Upper lobe of right lung (tissue), 1 donor: ENCODE results near the gene ANO10. TPM values are rescaled to one million over a fixed set of nuclear protein-coding genes. Genes with fewer than 3 reads are reported as not detected.

Experiments
- ATAC-seq: fragments of 200-7000 bp; cut with Tn5 transposase; one replicate; pipeline ENCODE4 v1.9.1; 2020; ENCODE audit warnings: mild to moderate bottlenecking, moderate library complexity
- DNase-seq: peaks from one replicate; pipeline ENCODE4 v3.0.0-alpha.2; 2020
- H3K27ac ChIP-seq: fragments of 200-600 bp; one replicate; pipeline ENCODE4 v1.8.0; 2022
- H3K27me3 ChIP-seq: fragments of 200-600 bp; one replicate; pipeline ENCODE4 v1.8.0; 2022; ENCODE audit warnings: mild to moderate bottlenecking
- H3K36me3 ChIP-seq: fragments of 200-600 bp; one replicate; pipeline ENCODE4 v1.8.0; 2022
- H3K4me1 ChIP-seq: fragments of 200-600 bp; one replicate; pipeline ENCODE4 v1.8.0; 2022
- H3K4me3 ChIP-seq: fragments of 200-600 bp; one replicate; pipeline ENCODE4 v1.8.0; 2022; ENCODE audit warnings: mild to moderate bottlenecking
- H3K9me3 ChIP-seq: fragments of 200-600 bp; one replicate; pipeline ENCODE4 v1.8.0; 2022
- intact Hi-C: fragments of 100-400 bp; cut with DNase I; formaldehyde crosslinking; loops from one replicate; pipeline ENCODE4 v1.11.0; 2022
- total RNA-seq: library from RNA; stranded (reverse); fragmentation: NEBNext Ultra II Directional; extraction: Animal tissue kit (Norgen Biotek cat#: 25700); gene quantifications from one replicate; pipeline ENCODE4 v1.2.1, GENCODE V29; 2021
- TF ChIP-seq, protein P1 (sequence below): fragments of 200-600 bp; IDR thresholded peaks from one replicate; pipeline ENCODE4 v1.8.0; 2022; ENCODE audit warnings: antibody characterized with exemption
- donor health status: DM: no; HTN: yes; CAD: no; lungs with severe emphysema.

The ANO10 gene
- total RNA-seq, 1 donor from 2014 or later, result 30.6 TPM

GRCh38 chr3:43348852-43349574 is 272.8 kb downstream of the ANO10 start:
- H3K4me1 ChIP-seq, result no peaks in the 10 kb centered on the region
- intact Hi-C loops, result no loop called here

DNA sequence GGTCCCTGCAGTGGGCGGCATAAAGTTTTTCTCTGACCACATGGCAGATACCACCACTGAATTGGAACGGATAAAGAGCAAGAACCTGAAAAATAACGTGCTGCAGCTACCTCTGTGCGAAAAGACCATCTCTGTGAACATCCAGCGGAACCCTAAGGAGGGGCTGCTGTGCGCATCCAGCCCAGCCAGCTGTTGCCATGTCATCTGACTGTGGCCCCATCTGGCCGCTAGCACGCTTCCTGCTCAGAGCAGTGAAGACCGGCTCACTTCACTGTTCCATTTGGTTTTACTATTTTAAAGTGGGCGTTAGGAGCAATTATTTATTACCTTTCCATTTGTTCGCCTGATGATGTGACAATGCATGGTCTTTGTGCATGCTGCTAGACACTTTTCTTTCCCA is 273.5 kb downstream of the ANO10 start:
- no peaks in the 10 kb centered on the region for H3K27me3 ChIP-seq
- intact Hi-C loops, result no loop called here
- no peak overlapping the region for H3K27ac ChIP-seq
- H3K9me3 ChIP-seq, result no peaks in the 10 kb centered on the region
- no peak overlapping the region for H3K4me3 ChIP-seq
- ATAC-seq, result no peak
- DNase-seq, result no peak
- TF ChIP-seq, protein P1, sequence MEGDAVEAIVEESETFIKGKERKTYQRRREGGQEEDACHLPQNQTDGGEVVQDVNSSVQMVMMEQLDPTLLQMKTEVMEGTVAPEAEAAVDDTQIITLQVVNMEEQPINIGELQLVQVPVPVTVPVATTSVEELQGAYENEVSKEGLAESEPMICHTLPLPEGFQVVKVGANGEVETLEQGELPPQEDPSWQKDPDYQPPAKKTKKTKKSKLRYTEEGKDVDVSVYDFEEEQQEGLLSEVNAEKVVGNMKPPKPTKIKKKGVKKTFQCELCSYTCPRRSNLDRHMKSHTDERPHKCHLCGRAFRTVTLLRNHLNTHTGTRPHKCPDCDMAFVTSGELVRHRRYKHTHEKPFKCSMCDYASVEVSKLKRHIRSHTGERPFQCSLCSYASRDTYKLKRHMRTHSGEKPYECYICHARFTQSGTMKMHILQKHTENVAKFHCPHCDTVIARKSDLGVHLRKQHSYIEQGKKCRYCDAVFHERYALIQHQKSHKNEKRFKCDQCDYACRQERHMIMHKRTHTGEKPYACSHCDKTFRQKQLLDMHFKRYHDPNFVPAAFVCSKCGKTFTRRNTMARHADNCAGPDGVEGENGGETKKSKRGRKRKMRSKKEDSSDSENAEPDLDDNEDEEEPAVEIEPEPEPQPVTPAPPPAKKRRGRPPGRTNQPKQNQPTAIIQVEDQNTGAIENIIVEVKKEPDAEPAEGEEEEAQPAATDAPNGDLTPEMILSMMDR, result no peak
- peaks cover 62% of the 10 kb centered on the region for H3K36me3 ChIP-seq
- no peaks in the 10 kb centered on the region for H3K4me1 ChIP-seq

More at GRCh38 chr3:43348852-43349574, 272.8 kb downstream of the ANO10 start:
- TF ChIP-seq, protein P1, result no peak
- DNase-seq (no peak), ATAC-seq (no peak)
- no peaks in the 10 kb centered on the region for H3K27me3 ChIP-seq
- no peak overlapping the region for H3K27ac ChIP-seq
- no peaks in the 10 kb centered on the region for H3K9me3 ChIP-seq
- H3K36me3 ChIP-seq, result peaks cover 56% of the 10 kb centered on the region
- no peak overlapping the region for H3K4me3 ChIP-seq

- ATAC-seq (peak; percentile 41), DNase-seq (no peak)
- H3K4me3 ChIP-seq, result no peak overlapping the region
- TF ChIP-seq, protein P1, result no peak
- H3K9me3 ChIP-seq, result no peaks in the 10 kb centered on the region
- peaks cover 68% of the 10 kb centered on the region for H3K36me3 ChIP-seq
- no peaks in the 10 kb centered on the region for H3K27me3 ChIP-seq
- intact Hi-C loops, result no loop called here
- no peak overlapping the region for H3K27ac ChIP-seq
- no peaks in the 10 kb centered on the region for H3K4me1 ChIP-seq
Observed at GRCh38 chr3:43347774-43348173, 274.0 kb downstream of the ANO10 start.

- no peak overlapping the region for H3K27ac ChIP-seq
- H3K9me3 ChIP-seq, result no peaks in the 10 kb centered on the region
- TF ChIP-seq, protein P1, result no peak
- intact Hi-C loops, result no loop called here
- ATAC-seq (peak; percentile 9), DNase-seq (no peak)
- no peaks in the 10 kb centered on the region for H3K4me1 ChIP-seq
- peaks cover 74% of the 10 kb centered on the region for H3K36me3 ChIP-seq
- H3K4me3 ChIP-seq, result no peak overlapping the region
- H3K27me3 ChIP-seq, result no peaks in the 10 kb centered on the region
Observed at GRCh38 chr3:43346978-43347749, 274.6 kb downstream of the ANO10 start.

GRCh38 chr3:43345877-43346276 is 275.9 kb downstream of the ANO10 start:
- H3K27ac ChIP-seq, result no peak overlapping the region
- intact Hi-C loops, result no loop called here
- TF ChIP-seq, protein P1, result no peak
- H3K4me1 ChIP-seq, result no peaks in the 10 kb centered on the region
- no peak overlapping the region for H3K4me3 ChIP-seq
- ATAC-seq (no peak), DNase-seq (no peak)
- H3K9me3 ChIP-seq, result no peaks in the 10 kb centered on the region
- no peaks in the 10 kb centered on the region for H3K27me3 ChIP-seq
- peaks cover 87% of the 10 kb centered on the region for H3K36me3 ChIP-seq
